B cell (primary cell): ENCODE measurements around the gene FCSK. TPM values are rescaled to one million over a fixed set of nuclear protein-coding genes. Genes with fewer than 3 reads are reported as not detected.

ENCODE experiments used
- ATAC-seq: fragments of 200-7000 bp; cut with Tn5 transposase; one replicate; pipeline ENCODE4 v1.10.0; 2021; ENCODE audit warnings: low read depth, mild to moderate bottlenecking, moderate number of reproducible peaks, moderate library complexity
- CTCF ChIA-PET: fragments of 350-600 bp; sonication (Branson Sonifier 250); formaldehyde crosslinking; loops from one replicate; lab custom pipeline; 2021; ENCODE audit warnings: antibody characterized with exemption, inconsistent platforms; lab: Charles Lee
- POLR2A ChIA-PET: fragments of 350-600 bp; sonication (Branson Sonifier 250); formaldehyde crosslinking; loops from one replicate; lab custom pipeline; 2021; ENCODE audit warnings: antibody characterized with exemption; lab: Charles Lee
- DNase-seq: peaks from one replicate; pipeline ENCODE4 v3.0.0; 2013
- H2AFZ ChIP-seq: 2 replicates; pipeline ENCODE4 v1.6.1; 2012; ENCODE audit warnings: mild to moderate bottlenecking, low read depth, low read length; ENCODE audit not compliant: insufficient read depth, poor library complexity, severe bottlenecking
- H3K27ac ChIP-seq, 2 donors: 1 replicate in 1 of 2; 2 replicates in 1 of 2; pipeline ENCODE4 v1.5.1; 2012 to 2013; ENCODE audit warnings: low read length in 2 of 2, mild to moderate bottlenecking in 2 of 2, moderate library complexity in 1 of 2
- H3K27me3 ChIP-seq, 4 experiments: fragments of 200-600 bp in 1 of 4; sonication (generic) in 1 of 4; replicated peaks in 1 of 4; 1 replicate in 2 of 4; 2 replicates in 2 of 4; pipeline versions ENCODE4 v1.6.1 to v1.7.0; 2013 to 2016; ENCODE audit warnings: low read length in 3 of 4, mild to moderate bottlenecking in 2 of 4, mixed read lengths in 1 of 4, moderate library complexity in 1 of 4; ENCODE audit not compliant: insufficient read depth in 4 of 4, control insufficient read depth in 3 of 4; ENCODE audit errors: control extremely low read depth in 1 of 4
- H3K36me3 ChIP-seq, 2 experiments: replicated peaks in 1 of 2; 1 replicate in 1 of 2; 2 replicates in 1 of 2; pipeline versions ENCODE4 v1.6.1 to v1.7.1; 2013; ENCODE audit warnings: low read length in 1 of 2; ENCODE audit not compliant: insufficient read depth in 2 of 2, control insufficient read depth in 1 of 2; ENCODE audit errors: control extremely low read depth in 1 of 2, extremely low read depth in 1 of 2
- H3K4me1 ChIP-seq, 2 donors: fragments of 200-600 bp in 1 of 2; sonication (generic) in 1 of 2; 1 replicate in 1 of 2; 2 replicates in 1 of 2; pipeline versions ENCODE4 v1.5.1 to v1.6.1; 2013 to 2017; ENCODE audit warnings: low read length in 2 of 2; ENCODE audit not compliant: control insufficient read depth in 2 of 2, insufficient read depth in 2 of 2
- H3K4me2 ChIP-seq: replicated peaks from 2 replicates; pipeline ENCODE3; 2012; ENCODE audit warnings: mild to moderate bottlenecking, low read depth, low read length; ENCODE audit not compliant: poor library complexity, severe bottlenecking
- H3K4me3 ChIP-seq, 5 experiments: fragments of 200-600 bp in 1 of 5; sonication (generic) in 1 of 5; 1 replicate in 3 of 5; 2 replicates in 2 of 5; pipeline versions ENCODE4 v1.5.1 to v1.7.0; 2011 to 2016; ENCODE audit warnings: low read length in 4 of 5, mild to moderate bottlenecking in 4 of 5, low read depth in 2 of 5, control low read depth in 1 of 5, moderate library complexity in 1 of 5; ENCODE audit not compliant: insufficient read depth in 1 of 5; ENCODE audit errors: control extremely low read depth in 1 of 5, extremely low read depth in 1 of 5
- H3K79me2 ChIP-seq: fragments of 200-600 bp; sonication (generic); one replicate; pipeline ENCODE4 v1.6.0; 2016; ENCODE audit warnings: low read length; ENCODE audit not compliant: control insufficient read depth, insufficient read depth
- H3K9ac ChIP-seq: fragments of 200-600 bp; sonication (generic); 2 replicates; pipeline ENCODE4 v1.6.1; 2017; ENCODE audit warnings: mild to moderate bottlenecking, low read length, moderate library complexity
- H3K9me3 ChIP-seq, 3 donors: one replicate each; pipeline versions ENCODE4 v1.6.1 to v1.7.1; 2013; ENCODE audit warnings: low read length in 2 of 3; ENCODE audit not compliant: control insufficient read depth in 2 of 3, insufficient read depth in 1 of 3; ENCODE audit errors: control extremely low read depth in 1 of 3
- H4K20me1 ChIP-seq: 2 replicates; pipeline ENCODE4 v1.6.0; 2012; ENCODE audit warnings: mild to moderate bottlenecking, low read length; ENCODE audit not compliant: insufficient read depth, control insufficient read depth, poor library complexity, severe bottlenecking
- H3K27ac Mint-ChIP-seq: one replicate; pipeline ENCODE4 v1.8.0; 2021; ENCODE audit warnings: mixed read lengths
- H3K27me3 Mint-ChIP-seq: one replicate; pipeline ENCODE4 v1.8.0; 2021; ENCODE audit warnings: mixed read lengths
- H3K4me1 Mint-ChIP-seq: one replicate; pipeline ENCODE4 v1.8.0; 2021; ENCODE audit warnings: mixed read lengths
- H3K4me3 Mint-ChIP-seq: one replicate; pipeline ENCODE4 v1.8.0; 2021; ENCODE audit warnings: mixed read lengths
- H3K9me3 Mint-ChIP-seq: one replicate; pipeline ENCODE4 v1.8.0; 2022; ENCODE audit warnings: mixed read lengths; ENCODE audit not compliant: insufficient read depth
- EZH2 ChIP-seq: IDR thresholded peaks from 2 replicates; pipeline ENCODE4 v1.6.1; 2012; ENCODE audit warnings: borderline replicate concordance, low read depth, mild to moderate bottlenecking, moderate library complexity, low read length; ENCODE audit not compliant: insufficient read depth, poor library complexity, severe bottlenecking
- WGBS: methylation state at CpG from one replicate; pipeline ENCODE4 v1.1.5; 2013; ENCODE audit warnings: missing lambda C conversion rate; ENCODE audit not compliant: insufficient coverage; 5-methylcytosine and 5-hydroxymethylcytosine counted together
- intact Hi-C: fragments of 100-400 bp; cut with micrococcal nuclease; formaldehyde crosslinking; loops from one replicate; pipeline ENCODE4 v1.10.0; 2022
- polyA plus RNA-seq: library from polyadenylated mRNA; depleted of rRNA; stranded (reverse); fragments of >200 nt; gene quantifications from 2 replicates; pipeline ENCODE4 v1.2.3, GENCODE V29; 2012
- small RNA-seq: library from RNA; depleted of rRNA; stranded (forward); fragments of <200 nt; gene quantifications from one replicate; pipeline ENCODE3, GENCODE V24; 2012; ENCODE audit warnings: low replicate concordance, low read depth; ENCODE audit not compliant: insufficient read length
- total RNA-seq, 2 donors: library from RNA; stranded (reverse); fragments of 120-200 nt in 1 of 2; gene quantifications; 1 replicate in 1 of 2; 2 replicates in 1 of 2; pipeline versions ENCODE4 v1.2.3 to v1.2.4, GENCODE V29; 2013 to 2022
- TF ChIP-seq, protein P1 (sequence below): fragments of 200-600 bp; IDR thresholded peaks from one replicate; pipeline ENCODE4 v1.8.0; 2022; ENCODE audit warnings: antibody characterized with exemption, mild to moderate bottlenecking

FCSK gene
- total and polyA plus RNA-seq, 2 donors (not counting 1 experiment from before 2014, with no cell fraction given), result 19.4 to 24.8 TPM

DNA sequence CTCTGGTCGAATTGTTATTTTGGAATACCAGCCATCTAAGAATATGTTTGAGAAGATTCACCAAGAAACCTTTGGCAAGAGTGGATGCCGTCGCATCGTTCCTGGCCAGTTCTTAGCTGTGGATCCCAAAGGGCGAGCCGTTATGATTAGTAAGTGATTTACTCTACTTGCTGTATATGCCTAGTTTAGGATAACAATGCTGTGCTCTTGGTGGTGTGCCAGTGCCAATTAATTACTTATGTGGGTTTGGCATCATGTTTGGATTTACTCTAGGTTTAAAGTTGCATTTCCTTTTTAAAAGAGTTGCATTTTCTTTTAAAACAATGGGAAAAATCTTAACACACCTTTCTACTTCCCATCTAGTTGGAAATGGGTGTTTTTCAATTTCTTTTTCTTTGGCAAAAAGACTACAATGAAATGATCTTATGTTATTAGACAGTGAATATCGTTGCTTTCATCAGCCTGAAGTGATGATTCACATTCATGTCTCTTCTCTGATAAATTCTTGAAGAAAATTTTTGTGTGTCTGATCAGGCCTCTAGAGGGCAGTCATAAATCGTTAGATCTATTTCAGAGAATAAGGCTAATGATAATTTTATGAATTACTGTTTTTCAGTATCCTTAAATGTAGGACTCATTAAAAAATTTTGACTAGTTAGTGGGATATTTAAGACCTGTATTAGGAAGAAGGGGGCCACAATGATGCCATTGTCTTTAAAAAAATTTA, 74.8 kb downstream of the FCSK start:
- no peaks in the 10 kb centered on the region for H3K9me3 Mint-ChIP-seq
- Histone ChIP-seq H3K9ac (no peak overlapping the region), H3K4me2 (no peak overlapping the region), H3K9me3 (no peaks in the 10 kb centered on the region), H3K27me3 (no peaks in the 10 kb centered on the region), H3K36me3 (peaks cover 18 to 72% of the 10 kb centered on the region in 2 experiments), H3K4me3 (no peak overlapping the region), H3K4me1 (peaks cover 16 to 24% of the 10 kb centered on the region in 2 donors), H2AFZ (no peak overlapping the region), H3K27ac (no peak overlapping the region), H4K20me1 (peaks cover 66% of the 10 kb centered on the region), H3K79me2 (peaks cover 93% of the 10 kb centered on the region)
- no peak overlapping the region for H3K4me3 Mint-ChIP-seq
- POLR2A ChIA-PET, result interaction anchor here (0.7 to 0.9 kb wide), 2 partner anchors 58 to 169 kb away, joined by 5 read pairs; no protein-coding TSS in a partner anchor
- intact Hi-C loops, result loop anchor here (10.0 kb wide), 1 partner anchor 1476 kb away; the partner anchor contains the start of genes DHODH and PKD1L3
- peak overlapping the region; percentile 10 for H3K27ac Mint-ChIP-seq
- CTCF ChIA-PET, result interaction anchor here (1.0 to 1.9 kb wide), 2 partner anchors 133 to 135 kb away, joined by 4 read pairs; no protein-coding TSS in a partner anchor
- DNase-seq (peak; percentile 35), ATAC-seq (no peak)
- no peak for TF ChIP-seq EZH2
- TF ChIP-seq, protein P1, sequence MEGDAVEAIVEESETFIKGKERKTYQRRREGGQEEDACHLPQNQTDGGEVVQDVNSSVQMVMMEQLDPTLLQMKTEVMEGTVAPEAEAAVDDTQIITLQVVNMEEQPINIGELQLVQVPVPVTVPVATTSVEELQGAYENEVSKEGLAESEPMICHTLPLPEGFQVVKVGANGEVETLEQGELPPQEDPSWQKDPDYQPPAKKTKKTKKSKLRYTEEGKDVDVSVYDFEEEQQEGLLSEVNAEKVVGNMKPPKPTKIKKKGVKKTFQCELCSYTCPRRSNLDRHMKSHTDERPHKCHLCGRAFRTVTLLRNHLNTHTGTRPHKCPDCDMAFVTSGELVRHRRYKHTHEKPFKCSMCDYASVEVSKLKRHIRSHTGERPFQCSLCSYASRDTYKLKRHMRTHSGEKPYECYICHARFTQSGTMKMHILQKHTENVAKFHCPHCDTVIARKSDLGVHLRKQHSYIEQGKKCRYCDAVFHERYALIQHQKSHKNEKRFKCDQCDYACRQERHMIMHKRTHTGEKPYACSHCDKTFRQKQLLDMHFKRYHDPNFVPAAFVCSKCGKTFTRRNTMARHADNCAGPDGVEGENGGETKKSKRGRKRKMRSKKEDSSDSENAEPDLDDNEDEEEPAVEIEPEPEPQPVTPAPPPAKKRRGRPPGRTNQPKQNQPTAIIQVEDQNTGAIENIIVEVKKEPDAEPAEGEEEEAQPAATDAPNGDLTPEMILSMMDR, result peak; percentile 63
- peaks cover 42% of the 10 kb centered on the region for H3K4me1 Mint-ChIP-seq
- no peaks in the 10 kb centered on the region for H3K27me3 Mint-ChIP-seq
- 95% methylated on average over 6 of the region's 8 CpGs for WGBS

Small RNA genes lying within 50 kb of the gene (small RNA-seq; reads per million reads assigned to genes)
- gene RNU6-23P, result not detected
- gene RPS27P26, result not detected
- gene SNORD111B, result 533 reads per million, percentile 97 among the genes with 10 or more reads in this experiment

Other genes starting within 250 kb of the FCSK start
- gene EXOSC6, start 202.7 kb upstream of the FCSK start, total RNA-seq, result 41.8 and 42.3 TPM in 2 replicates
- gene EXOSC6, start 202.7 kb upstream of the FCSK start, polyA plus RNA-seq, result 13.0 and 14.6 TPM in 2 replicates
- gene AARS1, start 165.1 kb upstream of the FCSK start, total RNA-seq, result 54.4 and 57.8 TPM in 2 replicates
- gene AARS1, start 165.1 kb upstream of the FCSK start, polyA plus RNA-seq, result 27.7 and 34.4 TPM in 2 replicates
- 31.6 and 35.8 TPM in 2 replicates for gene DDX19B, start 155.4 kb upstream of the FCSK start, total RNA-seq
- gene DDX19B, start 155.4 kb upstream of the FCSK start, polyA plus RNA-seq, result 26.3 and 33.0 TPM in 2 replicates
- 46.7 TPM in 2 replicates for gene DDX19A, start 107.7 kb upstream of the FCSK start, total RNA-seq
- 32.4 and 56.0 TPM in 2 replicates for gene DDX19A, start 107.7 kb upstream of the FCSK start, polyA plus RNA-seq
- gene ST3GAL2, start 15.5 kb upstream of the FCSK start, total RNA-seq, result 71.3 and 77.1 TPM in 2 replicates
- gene ST3GAL2, start 15.5 kb upstream of the FCSK start, polyA plus RNA-seq, result 15.8 and 18.2 TPM in 2 replicates
- 55.9 and 60.6 TPM in 2 replicates for gene COG4, start 69.0 kb downstream of the FCSK start, total RNA-seq
- gene COG4, start 69.0 kb downstream of the FCSK start, polyA plus RNA-seq, result 27.7 and 49.4 TPM in 2 replicates
- gene SF3B3, start 69.2 kb downstream of the FCSK start, total RNA-seq, result 266 and 278 TPM in 2 replicates
- gene SF3B3, start 69.2 kb downstream of the FCSK start, polyA plus RNA-seq, result 67.1 and 75.7 TPM in 2 replicates
- gene IL34, start 192.0 kb downstream of the FCSK start, total RNA-seq, result not detected in 2 replicates
- 0.09 TPM in 1 of 2 replicates, not detected in the other for gene IL34, start 192.0 kb downstream of the FCSK start, polyA plus RNA-seq
- gene MTSS2, start 231.5 kb downstream of the FCSK start, total RNA-seq, result 1.6 and 2.6 TPM in 2 replicates
- gene MTSS2, start 231.5 kb downstream of the FCSK start, polyA plus RNA-seq, result 1.6 and 3.1 TPM in 2 replicates